GM04504 (cell line): ENCODE results near the gene SPRR1A.

Experiments used
- DNase-seq: peaks from one replicate; pipeline ENCODE4 v3.0.0-alpha.2; 2012; ENCODE audit warnings: low read depth

SPRR1A gene

GRCh38 chr1:153028766-153029165 is 44.9 kb downstream of the SPRR1A start:
- DNase-seq = no peak

GRCh38 chr1:153030895-153031294 is 47.0 kb downstream of the SPRR1A start, which contains the start of gene SPRR1B:
SPRR1B (plus strand) TSS chr1:153031203; CDS start chr1:153032346, 1,143 bp downstream.
- DNase-seq = no peak

GRCh38 chr1:153032073-153032472 is 48.2 kb downstream of the SPRR1A start:
- no peak for DNase-seq

- no peak for DNase-seq
Observed at GRCh38 chr1:153032677-153033308, 48.9 kb downstream of the SPRR1A start.

GRCh38 chr1:153035211-153035610 is 51.3 kb downstream of the SPRR1A start:
- DNase-seq = no peak
